Stimulated activated CD8-positive, alpha-beta memory T cell treated with anti-CD3 and anti-CD28 coated beads, Interleukin-7, amount 100 ng/mL, for 24 hours (primary cell): ENCODE results near the gene CDH4.

ENCODE experiments used
- DNase-seq: peaks from one replicate; pipeline ENCODE4 v3.0.0-alpha.2; 2020; ENCODE audit warnings: low read depth

Gene CDH4

DNA sequence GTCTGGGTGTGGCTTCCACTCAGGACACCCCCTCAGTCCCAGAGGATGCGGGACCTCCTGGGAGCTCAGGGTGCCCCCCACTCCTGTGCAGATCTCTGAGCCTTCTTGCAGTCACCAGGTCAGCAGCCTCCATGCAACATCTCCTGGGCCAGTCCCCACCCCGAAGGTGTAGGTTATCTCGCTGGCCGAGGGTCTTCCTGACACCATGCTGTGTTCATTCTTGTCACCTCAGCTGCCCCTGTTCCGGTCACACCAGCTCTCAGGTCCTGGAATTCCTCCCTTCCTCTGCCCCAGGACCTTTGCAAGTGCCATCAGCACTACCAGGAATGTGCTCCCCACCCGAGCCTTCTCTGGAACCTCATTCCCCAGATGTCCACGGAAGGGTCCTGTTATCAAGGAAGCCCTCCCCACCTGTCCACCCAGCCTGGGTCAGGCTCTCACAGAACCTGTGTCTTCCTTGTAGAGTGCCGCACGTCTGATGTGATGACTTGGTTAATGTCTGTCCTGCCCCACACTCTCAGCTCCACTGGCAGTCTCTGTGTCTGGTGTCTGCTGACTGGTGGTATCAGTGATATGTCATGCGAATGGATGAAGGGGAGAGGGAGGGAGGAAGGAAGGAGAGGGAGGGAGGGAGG is 484.1 kb downstream of the CDH4 start:
- no peak for DNase-seq

- no peak for DNase-seq
These were observed 484.8 kb downstream of the CDH4 start for GRCh38 chr20:61736751-61737310.

- no peak for DNase-seq
These were observed 485.3 kb downstream of the CDH4 start for GRCh38 chr20:61737346-61737745.

GRCh38 chr20:61737812-61738443 is 485.9 kb downstream of the CDH4 start:
- DNase-seq = no peak

DNA sequence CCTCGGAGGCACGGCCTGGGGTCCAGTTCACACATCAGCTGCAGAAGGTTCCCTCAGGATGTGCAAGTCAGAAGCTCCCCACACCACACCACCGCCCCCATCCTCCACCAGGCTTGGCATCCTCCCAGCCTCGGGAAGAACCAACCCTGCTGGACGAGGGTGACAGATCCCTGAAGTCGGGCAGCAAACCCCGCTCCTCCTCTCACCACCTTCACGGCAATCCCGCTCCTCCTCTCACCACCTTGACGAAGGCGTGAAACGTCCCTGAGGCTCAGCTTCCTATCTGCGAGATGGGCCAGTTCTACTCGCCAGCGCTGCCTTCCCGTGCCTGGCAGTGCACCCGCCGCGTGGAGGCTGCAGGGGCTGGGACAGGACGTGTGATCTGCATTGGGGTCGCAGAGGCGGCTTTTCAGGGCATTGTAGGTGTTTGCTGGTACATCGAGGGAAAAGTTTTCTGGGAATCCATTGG is 486.6 kb downstream of the CDH4 start:
- DNase-seq = no peak

GRCh38 chr20:61739086-61739831 is 487.2 kb downstream of the CDH4 start:
- DNase-seq = no peak

DNA sequence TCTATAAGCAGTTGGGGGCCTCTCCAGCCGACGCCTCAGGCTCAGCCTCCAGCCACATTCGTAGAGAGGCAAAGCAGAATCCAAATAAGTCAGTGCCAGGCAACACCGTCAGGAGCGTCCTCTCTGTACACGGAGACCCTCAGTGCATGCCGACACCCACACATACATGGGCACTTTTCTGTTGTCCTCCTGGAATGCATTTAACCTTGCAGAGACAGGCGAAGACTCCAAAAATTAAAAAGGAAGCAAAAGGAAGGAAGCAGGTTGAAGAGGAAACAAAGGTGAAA is 487.7 kb downstream of the CDH4 start:
- DNase-seq = no peak

GRCh38 chr20:61742097-61742825 is 490.2 kb downstream of the CDH4 start:
- no peak for DNase-seq

- DNase-seq = no peak
These were observed 491.5 kb downstream of the CDH4 start for GRCh38 chr20:61743606-61744005.

DNA sequence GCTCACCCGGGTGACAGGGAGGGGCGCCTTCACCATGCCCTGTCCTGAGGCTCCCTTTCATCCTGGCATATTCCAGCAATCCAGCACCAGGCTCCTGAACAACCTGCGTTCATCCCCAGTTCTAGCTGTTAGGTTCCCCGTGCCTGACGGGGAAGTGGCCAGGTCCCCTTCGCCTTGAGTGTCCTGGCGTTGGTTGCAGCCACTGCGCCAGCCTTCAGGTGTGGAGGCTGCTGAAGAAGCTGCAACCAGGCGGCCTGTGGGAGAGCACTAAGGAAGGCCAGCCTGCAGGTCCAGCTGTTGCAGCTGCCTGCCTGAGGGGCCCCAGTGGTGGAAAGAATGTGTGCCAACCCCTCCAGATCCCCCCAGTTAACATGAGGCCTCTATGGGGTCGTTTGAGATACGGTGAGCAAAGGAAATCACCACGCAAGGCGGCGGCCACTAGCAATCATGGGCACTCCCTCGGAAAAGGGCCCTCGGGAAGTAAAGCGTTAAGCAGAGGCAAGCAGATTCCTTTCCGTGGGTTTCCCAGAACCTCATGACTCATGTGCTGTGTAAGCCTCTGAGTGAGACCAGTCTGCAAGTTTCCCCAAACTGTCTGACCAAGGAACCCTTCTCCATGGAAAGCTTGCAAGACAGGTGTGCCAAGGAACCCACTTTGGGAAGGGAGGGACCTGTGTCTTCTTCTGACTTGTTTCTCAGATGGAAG is 492.8 kb downstream of the CDH4 start:
- no peak for DNase-seq

GRCh38 chr20:61745397-61746146 is 493.5 kb downstream of the CDH4 start:
- DNase-seq = no peak

DNA sequence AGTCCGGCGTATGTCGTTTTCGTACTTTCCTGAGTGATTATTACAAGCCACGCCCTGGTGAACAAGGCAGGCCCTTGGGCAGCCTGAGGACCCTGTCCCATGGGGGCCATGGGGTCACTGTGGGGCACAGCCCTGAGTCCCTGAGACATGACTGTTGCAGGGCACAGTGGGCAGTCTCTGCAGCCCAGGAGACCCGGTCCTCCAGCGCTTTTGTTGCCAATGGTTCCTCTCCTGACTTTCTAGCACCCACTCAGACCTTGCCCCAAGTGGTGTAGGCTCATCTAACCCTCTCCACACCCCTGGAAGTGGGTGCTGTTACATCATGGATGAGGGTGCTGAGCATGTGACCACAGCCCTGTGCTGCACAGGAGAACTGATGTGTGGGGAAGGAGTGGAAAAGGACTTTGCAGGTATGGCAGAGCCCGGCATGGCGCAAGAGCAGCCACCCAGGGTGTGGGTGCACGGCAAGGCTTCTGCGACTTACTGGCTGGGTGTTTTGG is 494.1 kb downstream of the CDH4 start:
- no peak for DNase-seq

DNA sequence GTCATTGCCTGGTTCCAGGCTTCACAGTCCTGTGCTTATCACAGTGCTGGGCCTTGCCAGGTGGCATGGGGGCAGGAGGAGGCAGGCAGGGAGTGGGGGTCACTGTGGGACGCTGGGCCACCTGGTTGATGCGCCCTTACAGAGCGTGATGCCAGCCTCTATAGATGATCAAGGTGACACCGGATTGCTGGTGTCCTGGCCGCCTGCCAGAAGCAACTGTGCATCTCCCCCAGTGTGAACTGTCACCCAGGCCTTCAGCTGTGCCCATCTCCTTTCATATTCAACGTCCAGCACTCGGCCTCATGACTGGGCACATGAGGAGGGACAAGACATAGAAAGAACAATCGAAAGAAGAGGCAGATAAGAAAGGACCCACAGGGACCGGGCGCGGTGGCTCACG is 494.7 kb downstream of the CDH4 start:
- no peak for DNase-seq

DNA sequence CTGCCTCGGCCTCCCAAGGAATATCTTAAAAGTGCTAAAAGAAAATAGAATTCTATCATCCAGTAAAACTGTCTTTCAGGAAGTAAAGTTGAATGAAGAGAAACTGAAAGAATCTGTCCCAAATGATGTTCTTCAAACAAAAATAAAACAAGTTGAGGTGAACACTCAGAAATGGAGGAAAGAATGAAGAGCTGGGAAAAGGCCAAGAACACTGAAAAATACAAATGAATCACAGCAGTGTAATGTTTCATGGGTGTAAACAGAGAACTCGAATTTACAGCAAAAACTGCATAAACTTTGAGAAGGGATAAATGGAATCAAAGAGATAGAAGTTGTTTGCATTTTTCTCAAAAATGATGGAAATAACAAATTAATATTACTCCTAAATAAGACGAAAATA is 496.3 kb downstream of the CDH4 start:
- DNase-seq = no peak

- DNase-seq = no peak
These were observed 497.5 kb downstream of the CDH4 start for GRCh38 chr20:61749406-61750075.

DNA sequence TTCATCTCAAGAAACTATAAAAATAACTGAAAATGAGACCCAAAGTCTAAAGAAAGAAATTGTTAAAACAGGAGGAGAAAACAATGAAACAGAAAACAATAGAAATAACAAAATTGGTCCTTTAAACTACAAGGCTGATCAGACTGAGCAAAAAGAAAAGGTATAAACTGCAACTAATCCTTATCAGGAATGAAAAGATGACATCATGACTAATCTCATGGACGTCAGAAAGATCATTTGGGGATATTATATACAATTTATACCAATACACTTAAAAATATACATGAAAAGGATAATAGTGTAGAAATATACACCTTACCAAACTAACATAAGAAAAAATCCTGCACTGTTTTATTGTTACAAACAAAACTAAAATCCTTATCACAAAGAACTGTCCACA is 498.0 kb downstream of the CDH4 start:
- DNase-seq = no peak

GRCh38 chr20:61752576-61752975 is 500.5 kb downstream of the CDH4 start:
- no peak for DNase-seq

GRCh38 chr20:61753316-61753942 is 501.4 kb downstream of the CDH4 start:
- DNase-seq = no peak

DNA sequence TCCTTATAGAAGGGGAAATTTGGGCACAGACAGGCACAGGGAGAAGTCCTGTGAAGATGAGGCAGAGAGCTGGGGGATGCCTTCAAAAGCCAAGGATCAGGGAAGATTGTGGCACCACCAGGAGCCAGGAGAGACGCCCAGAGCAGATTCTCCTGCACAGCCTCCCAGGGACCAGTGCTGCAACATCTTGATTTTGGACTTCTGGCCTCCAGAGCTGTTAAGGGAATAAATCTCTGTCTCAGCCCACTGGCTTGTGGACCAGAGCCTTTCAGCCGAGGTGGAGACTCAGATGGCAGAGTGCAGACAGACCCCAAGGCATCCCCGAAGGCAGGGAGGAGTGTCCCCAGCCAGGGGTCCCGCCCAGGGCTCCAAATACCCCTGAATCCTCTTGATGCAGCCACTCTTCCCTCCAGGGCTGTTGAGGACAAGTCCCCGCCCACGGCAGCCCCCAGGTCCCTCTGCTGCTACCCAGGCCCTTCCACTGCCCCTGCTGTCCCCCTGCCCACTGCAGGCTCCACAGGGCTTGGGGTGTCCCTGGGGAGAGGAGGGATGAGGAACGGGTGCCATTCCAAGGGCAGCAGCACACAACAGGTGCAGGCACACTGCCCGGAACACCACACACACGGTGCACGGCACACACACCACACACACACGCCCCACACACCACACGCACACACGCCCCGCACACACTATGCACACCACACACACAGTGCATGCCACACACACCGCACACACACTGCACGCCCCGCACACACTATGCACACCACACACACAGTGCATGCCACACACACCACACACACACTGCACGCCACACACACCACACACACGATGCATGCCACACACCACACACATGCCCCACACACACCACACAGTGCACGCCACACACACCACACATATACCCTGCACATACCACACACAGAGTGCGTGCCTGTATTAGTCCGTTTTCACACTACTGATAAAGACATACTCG is 502.2 kb downstream of the CDH4 start:
- no peak for DNase-seq
